K562 (cell line): ENCODE data around the gene TMEM234. TPM values are rescaled to one million over a fixed set of nuclear protein-coding genes. Genes with fewer than 3 reads are reported as not detected.
A peak's percentile ranks its signal among the peaks of the same experiment; 100 is the strongest.

ENCODE experiments used
- CEBPG ChIP-seq, 3 experiments: fragments of 200-800 bp in 1 of 3; sonication (Bioruptor generic) in 1 of 3; sonication (generic) in 1 of 3; formaldehyde crosslinking in 1 of 3; IDR thresholded peaks in 2 of 3; conservative IDR thresholded peaks in 1 of 3; 2 replicates each; pipeline versions ENCODE4 v1.6.1 to v1.8.0; 2016 to 2022; ENCODE audit warnings: missing compliant biosample characterization in 2 of 3, missing genetic modification characterization in 2 of 3, mild to moderate bottlenecking in 1 of 3, missing genetic modification reagents in 1 of 3
- ESRRA ChIP-seq: fragments of 450-650 bp; IDR thresholded peaks from 2 replicates; pipeline ENCODE4 v1.6.1; 2014; ENCODE audit warnings: low read depth, mild to moderate bottlenecking, moderate library complexity, borderline replicate concordance
- ESRRB ChIP-seq: fragments of 250-450 bp; sonication (Bioruptor Pico); IDR thresholded peaks from 2 replicates; pipeline ENCODE4 v1.5.0; 2020; ENCODE audit warnings: mild to moderate bottlenecking, moderate library complexity, borderline replicate concordance
- GATAD2A ChIP-seq: fragments of 450-650 bp; IDR thresholded peaks from 2 replicates; pipeline ENCODE4 v1.6.1; 2017
- HNRNPH1 ChIP-seq: fragments of 200-400 bp; formaldehyde crosslinking; optimal IDR thresholded peaks from 2 replicates; pipeline ENCODE3; 2017; ENCODE audit warnings: low read depth, mild to moderate bottlenecking, low read length, moderate library complexity
- JUN ChIP-seq, 2 experiments: sonication (generic) in 1 of 2; formaldehyde crosslinking in 1 of 2; IDR thresholded peaks; 2 replicates each; pipeline versions ENCODE4 v1.6.1 to v1.8.0; 2012 to 2022; ENCODE audit warnings: borderline replicate concordance in 2 of 2, mild to moderate bottlenecking in 2 of 2, improper control_type of control experiment in 1 of 2, low read depth in 1 of 2, low read length in 1 of 2, missing genetic modification reagents in 1 of 2
- MAZ ChIP-seq, 2 experiments: fragments of 450-650 bp in 1 of 2; sonication (generic) in 1 of 2; formaldehyde crosslinking; IDR thresholded peaks in 1 of 2; conservative IDR thresholded peaks in 1 of 2; 2 replicates each; pipeline versions ENCODE4 v1.4.0 to v1.5.0; 2020; ENCODE audit warnings: mild to moderate bottlenecking in 1 of 2, missing genetic modification reagents in 1 of 2
- NCOA6 ChIP-seq: fragments of 450-650 bp; IDR thresholded peaks from 2 replicates; pipeline ENCODE4 v1.6.1; 2017; ENCODE audit warnings: mild to moderate bottlenecking
- POLR2A ChIP-seq: fragments of 450-650 bp; conservative IDR thresholded peaks from 2 replicates; pipeline ENCODE4 v1.6.1; 2016
- POLR2AphosphoS2 ChIP-seq: IDR thresholded peaks from 2 replicates; pipeline ENCODE4 v1.6.1; 2012; ENCODE audit warnings: low read length, improper control_type of control experiment
- POLR2AphosphoS5 ChIP-seq: IDR thresholded peaks from 2 replicates; pipeline ENCODE4 v1.6.1; 2011; ENCODE audit warnings: mild to moderate bottlenecking, low read depth, low read length, moderate library complexity; ENCODE audit not compliant: control insufficient read depth, insufficient read depth
- POLR2B ChIP-seq: fragments of 450-650 bp; IDR thresholded peaks from 2 replicates; pipeline ENCODE4 v1.6.1; 2018; ENCODE audit warnings: low read depth; ENCODE audit not compliant: partially characterized antibody
- PTBP1 ChIP-seq: fragments of 200-400 bp; formaldehyde crosslinking; IDR thresholded peaks from 2 replicates; pipeline ENCODE4 v1.6.1; 2017; ENCODE audit warnings: low read depth, low read length
- RBM22 ChIP-seq: fragments of 200-400 bp; formaldehyde crosslinking; IDR thresholded peaks from 2 replicates; pipeline ENCODE4 v1.6.1; 2018; ENCODE audit warnings: low read length, low read depth; ENCODE audit not compliant: poor library complexity, severe bottlenecking
- RNF2 ChIP-seq: sonication (generic); IDR thresholded peaks from 2 replicates; pipeline ENCODE4 v1.6.1; 2016
- SETDB1 ChIP-seq: IDR thresholded peaks from one replicate; pipeline ENCODE4 v1.6.1; 2012; ENCODE audit warnings: low read length, control low read depth, inconsistent platforms
- SPI1 ChIP-seq: IDR thresholded peaks from 2 replicates; pipeline ENCODE4 v1.6.1; 2011; ENCODE audit warnings: low read depth, low read length, control low read depth, borderline replicate concordance
- TCF3 ChIP-seq: sonication (generic); formaldehyde crosslinking; IDR thresholded peaks from 2 replicates; pipeline ENCODE4 v1.4.0; 2020; ENCODE audit warnings: mild to moderate bottlenecking, missing genetic modification reagents
- ZFPM2 ChIP-seq: fragments of 250-450 bp; sonication (Bioruptor Pico); IDR thresholded peaks from 2 replicates; pipeline ENCODE4 v1.5.1; 2022; ENCODE audit warnings: mild to moderate bottlenecking
- ZSCAN32 ChIP-seq: fragments of 450-650 bp; formaldehyde crosslinking; IDR thresholded peaks from 2 replicates; pipeline ENCODE4 v1.4.0; 2020; ENCODE audit warnings: mild to moderate bottlenecking, moderate library complexity
- polyA plus RNA-seq, 8 experiments: library from polyadenylated mRNA; depleted of rRNA in 4 of 8; stranded (reverse) in 5 of 8; unstranded in 3 of 8; fragments of >200 nt; fragmentation: Nextera tagmentation in 2 of 8; fragmentation: Illumina TruSeq in 1 of 8; extraction: Ambion mirVana in 2 of 8; extraction: Trizol in 1 of 8; gene quantifications; 2 replicates each; pipeline versions ENCODE4 v1.2.1 to v1.2.3, GENCODE V29; 2011 to 2014; ENCODE audit warnings: inconsistent platforms in 1 of 8, missing spikeins in 1 of 8
- total RNA-seq, 7 experiments: library from RNA; depleted of rRNA in 6 of 7; stranded (reverse); fragments of >200 nt in 6 of 7; fragmentation: Illumina TruSeq in 2 of 7; extraction: Trizol in 2 of 7; gene quantifications; 2 replicates each; pipeline versions ENCODE4 v1.2.1 to v1.2.3, GENCODE V29; 2011 to 2021; ENCODE audit warnings: low replicate concordance in 1 of 7
- TF ChIP-seq, protein P1 (sequence below): fragments of 250-450 bp; sonication (Bioruptor Pico); IDR thresholded peaks from 2 replicates; pipeline ENCODE4 v1.4.0; 2020; ENCODE audit warnings: mild to moderate bottlenecking, moderate library complexity
- TF ChIP-seq, protein P2 (sequence below): sonication (generic); formaldehyde crosslinking; IDR thresholded peaks from 2 replicates; pipeline ENCODE4 v1.8.0; 2022; ENCODE audit warnings: mild to moderate bottlenecking, low read depth, missing genetic modification reagents
- TF ChIP-seq, protein P3 (sequence below): fragments of 450-650 bp; IDR thresholded peaks from 2 replicates; pipeline ENCODE4 v1.6.1; 2018; ENCODE audit warnings: mild to moderate bottlenecking, low read depth; ENCODE audit not compliant: partially characterized antibody

TMEM234 gene
- total and polyA plus RNA-seq, 9 of the 15 experiments (the other 6 are each of a cell fraction or from before 2014, with no cell fraction given), result 5.0 to 12.9 (median 7.6) TPM

DNA sequence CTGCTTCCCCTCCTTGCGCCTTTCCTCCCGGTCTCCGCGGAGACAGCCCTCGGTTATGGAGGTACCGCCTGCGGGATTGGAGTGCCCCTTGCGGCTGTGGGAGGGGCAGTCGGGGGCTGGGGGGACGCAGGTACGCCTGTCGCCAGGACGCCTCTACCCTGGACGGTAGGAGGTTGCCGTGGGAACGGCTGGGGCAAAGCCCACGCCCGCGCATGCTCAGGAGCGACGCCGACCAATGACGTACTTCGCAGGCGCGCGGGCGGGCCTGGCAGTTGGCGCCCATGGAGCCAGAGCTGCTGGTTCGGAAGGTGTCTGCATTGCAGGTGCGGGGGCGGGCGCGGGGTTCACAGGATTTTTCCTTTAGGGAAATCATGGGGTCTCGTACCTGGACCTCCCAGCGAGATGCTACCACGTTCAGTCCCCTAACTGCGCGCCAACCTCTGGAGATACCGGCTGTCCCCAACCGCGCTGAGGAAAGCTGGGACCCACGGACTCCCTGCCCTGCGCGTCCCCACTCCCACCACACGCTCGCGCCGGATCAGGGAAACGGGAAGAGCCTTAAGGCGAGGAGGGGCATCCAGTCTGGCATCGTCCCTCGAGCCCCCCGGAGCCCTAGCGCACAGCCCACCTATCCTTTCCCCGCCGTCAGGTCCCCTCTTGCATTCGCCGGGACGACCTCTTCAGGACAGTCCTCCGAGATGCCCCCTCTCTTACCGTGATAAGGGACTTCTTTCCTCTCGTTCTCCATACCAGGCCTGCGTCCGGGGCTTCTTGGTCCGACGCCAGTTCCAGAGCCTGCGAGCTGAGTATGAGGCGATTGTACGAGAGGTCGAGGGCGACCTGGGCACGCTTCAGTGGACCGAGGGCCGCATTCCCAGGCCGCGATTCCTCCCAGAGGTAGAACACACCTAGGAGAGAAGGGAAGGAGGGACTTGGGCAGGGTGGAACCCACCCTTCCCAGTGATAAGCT is 16.5 kb downstream of the TMEM234 start, which contains the start of gene IQCC (continued):
- TF ChIP-seq NCOA6, result peak; percentile 62
- no peak for TF ChIP-seq ESRRB (CRISPR knock-in tag)
- TF ChIP-seq, protein P1, sequence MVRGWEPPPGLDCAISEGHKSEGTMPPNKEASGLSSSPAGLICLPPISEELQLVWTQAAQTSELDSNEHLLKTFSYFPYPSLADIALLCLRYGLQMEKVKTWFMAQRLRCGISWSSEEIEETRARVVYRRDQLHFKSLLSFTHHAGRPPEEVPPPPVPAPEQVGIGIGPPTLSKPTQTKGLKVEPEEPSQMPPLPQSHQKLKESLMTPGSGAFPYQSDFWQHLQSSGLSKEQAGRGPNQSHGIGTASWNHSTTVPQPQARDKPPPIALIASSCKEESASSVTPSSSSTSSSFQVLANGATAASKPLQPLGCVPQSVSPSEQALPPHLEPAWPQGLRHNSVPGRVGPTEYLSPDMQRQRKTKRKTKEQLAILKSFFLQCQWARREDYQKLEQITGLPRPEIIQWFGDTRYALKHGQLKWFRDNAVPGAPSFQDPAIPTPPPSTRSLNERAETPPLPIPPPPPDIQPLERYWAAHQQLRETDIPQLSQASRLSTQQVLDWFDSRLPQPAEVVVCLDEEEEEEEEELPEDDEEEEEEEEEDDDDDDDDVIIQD (CRISPR knock-in tag), result no peak
- no peak for TF ChIP-seq HNRNPH1
- no peak for TF ChIP-seq ZSCAN32 (CRISPR knock-in tag)
- TF ChIP-seq MAZ (CRISPR knock-in tag; conservative IDR thresholded peaks at IDR 0.05 in 1 of 2, IDR thresholded peaks at IDR 0.05 in 1 of 2), result 0 out of 4 replicates have a peak, but pooled peaks of 1 of the 2 experiments have one; percentile 63
- TF ChIP-seq ESRRA, result peak; percentile 69; the same call in 1 of the 2 replicates
- TF ChIP-seq TCF3 (CRISPR knock-in tag), result peak; percentile 19; the same call in 1 of the 2 replicates
- TF ChIP-seq POLR2AphosphoS2, result peak; percentile 92; the same call in 1 of the 2 replicates
- peak; percentile 95 for TF ChIP-seq RBM22
- peak; percentile 65; the same call in 1 of the 2 replicates for TF ChIP-seq JUN (IDR thresholded peaks at IDR 0.05; ENCODE audit: borderline replicate concordance, low read depth, low read length)
- peak; percentile 74; the same call in 1 of the 2 replicates for TF ChIP-seq JUN (CRISPR knock-in tag; IDR thresholded peaks at IDR 0.05; ENCODE audit: borderline replicate concordance)
- no peak for TF ChIP-seq SETDB1
- TF ChIP-seq, protein P2, sequence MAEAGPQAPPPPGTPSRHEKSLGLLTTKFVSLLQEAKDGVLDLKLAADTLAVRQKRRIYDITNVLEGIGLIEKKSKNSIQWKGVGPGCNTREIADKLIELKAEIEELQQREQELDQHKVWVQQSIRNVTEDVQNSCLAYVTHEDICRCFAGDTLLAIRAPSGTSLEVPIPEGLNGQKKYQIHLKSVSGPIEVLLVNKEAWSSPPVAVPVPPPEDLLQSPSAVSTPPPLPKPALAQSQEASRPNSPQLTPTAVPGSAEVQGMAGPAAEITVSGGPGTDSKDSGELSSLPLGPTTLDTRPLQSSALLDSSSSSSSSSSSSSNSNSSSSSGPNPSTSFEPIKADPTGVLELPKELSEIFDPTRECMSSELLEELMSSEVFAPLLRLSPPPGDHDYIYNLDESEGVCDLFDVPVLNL (CRISPR knock-in tag), result peak; percentile 75; the same call in 1 of the 2 replicates
- TF ChIP-seq PTBP1, result 0 out of 2 replicates have a peak, but pooled peaks have one; percentile 22
- no peak for TF ChIP-seq ZFPM2 (CRISPR knock-in tag)
- TF ChIP-seq, protein P3, sequence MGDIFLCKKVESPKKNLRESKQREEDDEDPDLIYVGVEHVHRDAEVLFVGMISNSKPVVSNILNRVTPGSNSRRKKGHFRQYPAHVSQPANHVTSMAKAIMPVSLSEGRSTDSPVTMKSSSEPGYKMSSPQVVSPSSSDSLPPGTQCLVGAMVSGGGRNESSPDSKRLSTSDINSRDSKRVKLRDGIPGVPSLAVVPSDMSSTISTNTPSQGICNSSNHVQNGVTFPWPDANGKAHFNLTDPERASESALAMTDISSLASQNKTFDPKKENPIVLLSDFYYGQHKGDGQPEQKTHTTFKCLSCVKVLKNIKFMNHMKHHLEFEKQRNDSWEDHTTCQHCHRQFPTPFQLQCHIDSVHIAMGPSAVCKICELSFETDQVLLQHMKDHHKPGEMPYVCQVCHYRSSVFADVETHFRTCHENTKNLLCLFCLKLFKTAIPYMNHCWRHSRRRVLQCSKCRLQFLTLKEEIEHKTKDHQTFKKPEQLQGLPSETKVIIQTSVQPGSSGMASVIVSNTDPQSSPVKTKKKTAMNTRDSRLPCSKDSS, result no peak
- no peak for TF ChIP-seq GATAD2A
- TF ChIP-seq SPI1, result no peak
- peak; percentile 94 for TF ChIP-seq POLR2A
- no peak for TF ChIP-seq RNF2
- 0 out of 2 replicates have a peak, but pooled peaks have one; percentile 44 for TF ChIP-seq CEBPG (CRISPR knock-in tag; IDR thresholded peaks at IDR 0.05)
- no peak for TF ChIP-seq CEBPG (tag; conservative IDR thresholded peaks at IDR 0.05 in 1 of 2, IDR thresholded peaks at IDR 0.05 in 1 of 2)
- peak; percentile 92 for TF ChIP-seq POLR2B
- peak; percentile 93 for TF ChIP-seq POLR2AphosphoS5
